Uterus (tissue), 2 donors: Measurements from ENCODE around the gene AP4E1.

Source experiments
- POLR2A ChIP-seq, 2 donors: fragments of 450-650 bp; IDR thresholded peaks; one replicate each; pipeline ENCODE4 v1.6.1; 2016; ENCODE audit warnings: antibody characterized with exemption in 2 of 2, mild to moderate bottlenecking in 1 of 2, moderate library complexity in 1 of 2
- TF ChIP-seq, protein P1 (sequence below), 4 experiments: fragments of 200-600 bp in 2 of 4; fragments of 450-650 bp in 2 of 4; sonication (generic) in 2 of 4; IDR thresholded peaks; one replicate each; pipeline ENCODE4 v1.5.1; 2016 to 2019; ENCODE audit warnings: antibody characterized with exemption in 4 of 4, mild to moderate bottlenecking in 2 of 4, moderate library complexity in 1 of 4

GRCh38 chr15:50889589-50889988, 18.9 kb upstream of the AP4E1 start:
- TF ChIP-seq POLR2A (IDR thresholded peaks at IDR 0.05), result no peak
- TF ChIP-seq, protein P1, sequence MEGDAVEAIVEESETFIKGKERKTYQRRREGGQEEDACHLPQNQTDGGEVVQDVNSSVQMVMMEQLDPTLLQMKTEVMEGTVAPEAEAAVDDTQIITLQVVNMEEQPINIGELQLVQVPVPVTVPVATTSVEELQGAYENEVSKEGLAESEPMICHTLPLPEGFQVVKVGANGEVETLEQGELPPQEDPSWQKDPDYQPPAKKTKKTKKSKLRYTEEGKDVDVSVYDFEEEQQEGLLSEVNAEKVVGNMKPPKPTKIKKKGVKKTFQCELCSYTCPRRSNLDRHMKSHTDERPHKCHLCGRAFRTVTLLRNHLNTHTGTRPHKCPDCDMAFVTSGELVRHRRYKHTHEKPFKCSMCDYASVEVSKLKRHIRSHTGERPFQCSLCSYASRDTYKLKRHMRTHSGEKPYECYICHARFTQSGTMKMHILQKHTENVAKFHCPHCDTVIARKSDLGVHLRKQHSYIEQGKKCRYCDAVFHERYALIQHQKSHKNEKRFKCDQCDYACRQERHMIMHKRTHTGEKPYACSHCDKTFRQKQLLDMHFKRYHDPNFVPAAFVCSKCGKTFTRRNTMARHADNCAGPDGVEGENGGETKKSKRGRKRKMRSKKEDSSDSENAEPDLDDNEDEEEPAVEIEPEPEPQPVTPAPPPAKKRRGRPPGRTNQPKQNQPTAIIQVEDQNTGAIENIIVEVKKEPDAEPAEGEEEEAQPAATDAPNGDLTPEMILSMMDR (IDR thresholded peaks at IDR 0.05), result no peak
